Smooth muscle cell (in vitro differentiated cells): Measurements from ENCODE around the gene COX4I1. TPM values are rescaled to one million over a fixed set of nuclear protein-coding genes. Genes with fewer than 3 reads are reported as not detected.

Experiments
- DNase-seq: peaks from one replicate; lab custom pipeline; 2025; ENCODE audit not compliant: unreplicated experiment; lab: John Stamatoyannopoulos, UW
- H2AFZ ChIP-seq: fragments of 200-600 bp; sonication (generic); 2 replicates; pipeline ENCODE4 v1.6.0; 2016; ENCODE audit warnings: antibody characterized with exemption, low read depth, mild to moderate bottlenecking
- H3F3A ChIP-seq: fragments of 200-600 bp; sonication (generic); 2 replicates; pipeline ENCODE4 v1.6.0; 2017; ENCODE audit warnings: antibody characterized with exemption, low read depth
- H3K27ac ChIP-seq: fragments of 200-600 bp; sonication (generic); 2 replicates; pipeline ENCODE4 v1.5.1; 2016; ENCODE audit warnings: low read depth, mild to moderate bottlenecking
- H3K27me3 ChIP-seq: fragments of 200-600 bp; sonication (generic); 2 replicates; pipeline ENCODE4 v1.6.1; 2016; ENCODE audit warnings: low read depth, mild to moderate bottlenecking
- H3K36me3 ChIP-seq: fragments of 200-600 bp; sonication (generic); 2 replicates; pipeline ENCODE4 v1.5.1; 2016; ENCODE audit warnings: low read depth
- H3K4me1 ChIP-seq: fragments of 200-600 bp; sonication (generic); 2 replicates; pipeline ENCODE4 v1.5.1; 2016; ENCODE audit warnings: low read depth
- H3K4me2 ChIP-seq: fragments of 200-600 bp; sonication (generic); 2 replicates; pipeline ENCODE4 v1.6.0; 2016; ENCODE audit warnings: mild to moderate bottlenecking
- H3K4me3 ChIP-seq: fragments of 200-600 bp; sonication (generic); 2 replicates; pipeline ENCODE4 v1.5.1; 2016; ENCODE audit warnings: mild to moderate bottlenecking
- H3K79me2 ChIP-seq: fragments of 200-600 bp; sonication (generic); 2 replicates; pipeline ENCODE4 v1.6.0; 2016; ENCODE audit warnings: low read depth, mild to moderate bottlenecking
- H3K9ac ChIP-seq: fragments of 200-600 bp; sonication (generic); 2 replicates; pipeline ENCODE4 v1.6.0; 2016; ENCODE audit warnings: low read depth
- H3K9me3 ChIP-seq: fragments of 200-600 bp; sonication (generic); replicated peaks from 2 replicates; pipeline ENCODE4 v1.5.1; 2016; ENCODE audit warnings: low read depth
- H4K20me1 ChIP-seq: fragments of 200-600 bp; sonication (generic); 2 replicates; pipeline ENCODE4 v1.6.0; 2016; ENCODE audit warnings: low read depth
- CTCF ChIP-seq: fragments of 200-600 bp; sonication (generic); IDR thresholded peaks from 2 replicates; pipeline ENCODE4 v1.5.1; 2017; ENCODE audit warnings: borderline replicate concordance, mild to moderate bottlenecking, antibody characterized with exemption; ENCODE audit not compliant: insufficient read depth, poor library complexity, severe bottlenecking
- WGBS: methylation state at CpG from one replicate; pipeline ENCODE4 v1.1.7; 2016; ENCODE audit warnings: low lambda C conversion rate; 5-methylcytosine and 5-hydroxymethylcytosine counted together
- polyA plus RNA-seq: library from polyadenylated mRNA; unstranded; fragments of >200 nt; fragmentation: Nextera tagmentation; extraction: Ambion mirVana; gene quantifications from 2 replicates; pipeline ENCODE4 v1.2.1, GENCODE V29; 2016
- total RNA-seq: library from RNA; depleted of rRNA; stranded (reverse); fragments of >200 nt; gene quantifications from 2 replicates; pipeline ENCODE4 v1.2.3, GENCODE V29; 2014

Gene COX4I1
- total and polyA plus RNA-seq, 2 experiments from 2014 or later = 342 to 612 TPM

GRCh38 chr16:85829751-85830445 is 30.4 kb downstream of the COX4I1 start:
- Histone ChIP-seq H3K4me3 (no peak overlapping the region), H3K4me1 (no peaks in the 10 kb centered on the region), H3K4me2 (no peak overlapping the region), H3K9ac (no peak overlapping the region), H3K9me3 (no peaks in the 10 kb centered on the region), H3K27me3 (no peaks in the 10 kb centered on the region), H3K36me3 (no peaks in the 10 kb centered on the region), H2AFZ (no peak overlapping the region), H4K20me1 (no peaks in the 10 kb centered on the region), H3K27ac (no peak overlapping the region), H3K79me2 (no peaks in the 10 kb centered on the region), H3F3A (no peaks in the 10 kb centered on the region)
- 87% methylated on average over 24 of the region's 24 CpGs for WGBS
- no peak for DNase-seq
- no peak for TF ChIP-seq CTCF

DNA sequence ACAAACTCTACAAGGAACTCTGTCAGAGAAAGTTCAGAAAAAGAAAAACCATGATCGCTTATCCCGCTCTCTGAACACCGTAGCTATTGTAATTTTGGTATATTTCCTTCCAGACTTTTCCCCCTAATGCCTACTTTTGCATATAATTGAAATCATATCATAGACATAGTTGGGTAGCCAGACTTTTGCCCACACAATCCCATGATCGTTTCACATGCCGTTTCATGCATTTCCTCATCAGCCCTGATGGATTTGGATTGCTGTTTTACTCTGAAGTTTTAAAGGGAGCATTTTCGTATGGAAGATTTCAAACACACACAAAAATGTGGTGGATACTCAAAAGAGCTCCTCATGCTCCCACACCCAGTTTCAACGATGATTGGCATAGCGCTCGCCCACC is 31.3 kb downstream of the COX4I1 start:
- no peaks in the 10 kb centered on the region for H3K36me3 ChIP-seq
- WGBS = 88% methylated on average over 9 of the region's 9 CpGs
- DNase-seq = no peak
- no peak overlapping the region for H3K4me2 ChIP-seq
- TF ChIP-seq CTCF = no peak
- no peaks in the 10 kb centered on the region for H3K79me2 ChIP-seq
- no peaks in the 10 kb centered on the region for H3K9me3 ChIP-seq
- H3K27ac ChIP-seq = no peak overlapping the region
- H2AFZ ChIP-seq = no peak overlapping the region
- no peaks in the 10 kb centered on the region for H4K20me1 ChIP-seq
- no peaks in the 10 kb centered on the region for H3K4me1 ChIP-seq
- no peak overlapping the region for H3K4me3 ChIP-seq
- no peaks in the 10 kb centered on the region for H3F3A ChIP-seq
- H3K27me3 ChIP-seq = peaks cover 5% of the 10 kb centered on the region
- H3K9ac ChIP-seq = no peak overlapping the region

GRCh38 chr16:85832570-85833218 is 33.2 kb downstream of the COX4I1 start:
- Histone ChIP-seq H3K4me1 (no peaks in the 10 kb centered on the region), H3K79me2 (no peaks in the 10 kb centered on the region), H3K4me2 (no peak overlapping the region), H3K9ac (no peak overlapping the region), H3K4me3 (no peak overlapping the region), H3F3A (no peaks in the 10 kb centered on the region), H3K27ac (no peak overlapping the region), H3K36me3 (no peaks in the 10 kb centered on the region), H3K9me3 (no peaks in the 10 kb centered on the region), H2AFZ (no peak overlapping the region), H4K20me1 (no peaks in the 10 kb centered on the region), H3K27me3 (peaks cover 14% of the 10 kb centered on the region)
- WGBS = 84% methylated on average over 21 of the region's 21 CpGs
- TF ChIP-seq CTCF = no peak
- DNase-seq = no peak
